GM12865 (cell line): ENCODE results near the gene TRAM2.
A peak's percentile ranks its signal among the peaks of the same experiment; 100 is the strongest.

Source experiments
- DNase-seq: peaks from one replicate; pipeline ENCODE4 v3.0.0; 2010; ENCODE audit warnings: low read depth
- H3K4me3 ChIP-seq: 2 replicates; pipeline ENCODE4 v1.5.1; 2011; ENCODE audit warnings: mild to moderate bottlenecking, low read depth, low read length, control low read depth
- CTCF ChIP-seq: IDR thresholded peaks from 2 replicates; pipeline ENCODE4 v1.5.1; 2011; ENCODE audit warnings: low read length, control low read depth, low read depth, inconsistent platforms; ENCODE audit not compliant: insufficient read depth; ENCODE audit errors: missing control alignments

The TRAM2 gene

GRCh38 chr6:52517502-52518278, 59.2 kb downstream of the TRAM2 start:
- no peak overlapping the region for H3K4me3 ChIP-seq
- DNase-seq: peak; percentile 69
- no peak for TF ChIP-seq CTCF

- no peak overlapping the region for H3K4me3 ChIP-seq
- TF ChIP-seq CTCF: no peak
- no peak for DNase-seq
These were observed 59.9 kb downstream of the TRAM2 start for GRCh38 chr6:52516943-52517342.

GRCh38 chr6:52516269-52516668, 60.6 kb downstream of the TRAM2 start:
- TF ChIP-seq CTCF: no peak
- no peak for DNase-seq
- no peak overlapping the region for H3K4me3 ChIP-seq

GRCh38 chr6:52515219-52515960, 61.5 kb downstream of the TRAM2 start:
- no peak for DNase-seq
- TF ChIP-seq CTCF: no peak
- H3K4me3 ChIP-seq: no peak overlapping the region

- DNase-seq: no peak
- no peak overlapping the region for H3K4me3 ChIP-seq
- no peak for TF ChIP-seq CTCF
These were observed 62.3 kb downstream of the TRAM2 start for GRCh38 chr6:52514514-52514913.

GRCh38 chr6:52513896-52514295, 63.0 kb downstream of the TRAM2 start:
- no peak overlapping the region for H3K4me3 ChIP-seq
- no peak for DNase-seq
- TF ChIP-seq CTCF: no peak

GRCh38 chr6:52513464-52513863, 63.4 kb downstream of the TRAM2 start:
- DNase-seq: no peak
- no peak overlapping the region for H3K4me3 ChIP-seq
- TF ChIP-seq CTCF: no peak
